WI38 (cell line): ENCODE results near the gene ST3GAL5.
A peak's percentile ranks its signal among the peaks of the same experiment; 100 is the strongest.

Experiments
- H3K4me3 ChIP-seq: 2 replicates; pipeline ENCODE4 v1.5.1; 2011; ENCODE audit warnings: low read depth, mild to moderate bottlenecking, control low read depth, low read length
- CTCF ChIP-seq: IDR thresholded peaks from 2 replicates; pipeline ENCODE4 v1.5.1; 2012; ENCODE audit warnings: low read depth, mild to moderate bottlenecking, control low read depth, low read length

Gene ST3GAL5

GRCh38 chr2:85811180-85812093 lies 77.4 kb downstream of the ST3GAL5 start:
- H3K4me3 ChIP-seq: no peak overlapping the region
- TF ChIP-seq CTCF: no peak

DNA sequence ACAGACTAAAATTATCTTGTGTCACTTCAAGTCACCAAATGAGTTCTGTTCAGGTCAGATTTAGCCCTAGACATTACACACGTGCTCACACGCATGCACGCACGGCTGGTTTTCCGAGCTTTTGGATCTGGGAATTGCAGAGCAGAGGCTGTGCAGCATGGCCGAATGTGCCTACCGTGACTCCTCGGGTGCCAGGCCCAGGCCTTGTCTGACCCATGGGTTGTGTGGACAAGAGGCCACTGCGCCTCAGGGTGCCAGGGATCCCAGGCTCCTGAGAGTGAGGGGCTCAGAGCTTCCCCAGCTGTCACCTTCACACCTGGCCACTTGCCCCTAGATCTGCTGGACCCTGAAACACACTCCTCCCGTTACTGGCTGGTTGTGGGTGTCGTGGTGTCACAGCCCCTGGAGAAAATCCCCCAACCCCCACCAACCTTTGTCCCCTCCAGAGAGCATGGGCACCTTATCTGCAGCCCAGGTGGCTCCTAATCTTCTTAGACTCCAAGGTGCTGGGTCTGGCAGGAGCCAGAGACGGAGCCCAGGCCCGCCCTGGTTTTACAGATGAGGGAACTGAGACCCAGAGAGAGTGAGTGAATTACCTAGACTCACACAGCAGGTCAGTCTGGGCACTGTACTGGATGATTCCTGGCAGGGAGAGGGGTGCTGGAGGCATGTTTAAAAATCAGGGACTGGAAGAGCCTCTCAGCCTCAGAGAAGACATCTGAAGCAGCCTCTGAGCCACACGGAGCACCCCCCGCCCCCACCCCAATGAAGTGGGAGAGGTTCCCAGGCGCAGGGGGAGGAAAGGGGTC lies 78.2 kb downstream of the ST3GAL5 start:
- no peak for TF ChIP-seq CTCF
- no peak overlapping the region for H3K4me3 ChIP-seq

DNA sequence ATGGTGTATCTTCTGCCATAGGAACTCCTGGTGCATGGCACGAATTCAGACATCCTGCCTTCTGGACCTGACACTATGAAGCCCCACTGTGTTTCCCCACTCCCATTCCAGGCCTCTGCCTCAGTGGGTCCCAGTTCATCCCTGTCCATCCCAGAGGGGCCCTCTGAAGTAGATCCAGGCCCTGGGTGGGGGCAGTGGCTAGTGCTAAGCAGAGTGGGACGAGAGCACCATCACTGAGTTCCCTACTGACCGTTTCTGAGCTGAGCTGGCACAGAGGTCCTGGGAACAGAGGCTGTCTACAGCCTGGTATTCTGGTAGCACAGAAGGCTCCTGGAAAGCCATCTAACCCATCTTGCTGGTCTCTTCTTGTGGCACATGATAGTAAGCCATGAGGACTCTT lies 81.0 kb downstream of the ST3GAL5 start:
- no peak overlapping the region for H3K4me3 ChIP-seq
- no peak for TF ChIP-seq CTCF

DNA sequence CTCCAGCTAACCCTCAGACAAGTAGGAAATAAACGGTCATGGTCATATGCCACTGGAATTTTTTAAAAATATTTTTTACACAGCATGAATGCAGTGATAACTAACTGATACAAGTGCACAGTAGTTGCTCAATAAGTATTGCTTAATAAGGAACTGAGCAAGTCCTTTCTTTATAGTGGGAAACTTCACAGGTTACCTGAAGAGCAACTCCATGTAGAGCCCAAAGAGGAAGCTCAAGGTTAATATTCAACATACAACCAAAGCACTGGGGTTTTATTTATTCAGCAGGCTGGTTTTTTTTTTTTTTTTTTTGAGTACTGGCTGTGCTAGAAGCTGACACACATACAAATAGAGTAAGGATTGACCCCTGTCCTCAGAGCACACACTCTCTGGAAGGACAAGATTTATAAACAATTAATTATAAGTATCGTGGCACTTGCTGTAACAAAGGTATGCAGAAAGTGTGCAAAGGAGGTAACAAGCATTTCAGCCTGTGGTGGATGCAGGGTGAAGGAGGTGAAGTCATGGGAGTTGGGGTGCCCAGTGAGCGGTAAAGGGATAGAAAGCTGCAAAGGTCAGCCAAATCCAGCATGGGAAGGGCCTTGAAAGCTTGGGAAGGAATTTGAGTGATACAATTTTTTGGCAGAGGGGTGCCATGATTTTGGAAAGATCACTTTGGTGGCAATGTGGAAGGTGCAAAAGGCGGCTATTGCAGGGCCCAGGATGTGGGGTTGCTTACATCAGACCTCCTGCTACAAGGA lies 82.3 kb downstream of the ST3GAL5 start:
- no peak overlapping the region for H3K4me3 ChIP-seq
- TF ChIP-seq CTCF: no peak

DNA sequence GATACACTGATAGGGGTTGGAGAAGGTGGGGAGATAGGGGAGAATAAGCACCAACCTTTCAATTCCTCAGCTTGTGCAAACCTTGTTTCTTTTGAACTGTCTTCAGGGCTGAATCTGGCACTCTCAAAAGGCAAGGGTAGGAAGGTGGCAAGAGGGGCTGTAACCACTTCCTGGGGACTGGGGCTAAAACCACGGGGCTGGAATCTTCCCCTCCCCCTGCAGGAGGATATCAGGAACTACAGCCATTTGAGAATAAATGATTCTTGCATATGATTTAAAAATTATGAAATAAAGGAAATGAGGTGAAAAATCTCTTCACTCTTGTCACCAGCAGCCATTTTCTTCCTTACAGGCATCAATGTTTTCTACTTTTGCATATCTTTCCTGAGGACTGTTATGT lies 84.2 kb downstream of the ST3GAL5 start:
- TF ChIP-seq CTCF: peak; percentile 59

DNA sequence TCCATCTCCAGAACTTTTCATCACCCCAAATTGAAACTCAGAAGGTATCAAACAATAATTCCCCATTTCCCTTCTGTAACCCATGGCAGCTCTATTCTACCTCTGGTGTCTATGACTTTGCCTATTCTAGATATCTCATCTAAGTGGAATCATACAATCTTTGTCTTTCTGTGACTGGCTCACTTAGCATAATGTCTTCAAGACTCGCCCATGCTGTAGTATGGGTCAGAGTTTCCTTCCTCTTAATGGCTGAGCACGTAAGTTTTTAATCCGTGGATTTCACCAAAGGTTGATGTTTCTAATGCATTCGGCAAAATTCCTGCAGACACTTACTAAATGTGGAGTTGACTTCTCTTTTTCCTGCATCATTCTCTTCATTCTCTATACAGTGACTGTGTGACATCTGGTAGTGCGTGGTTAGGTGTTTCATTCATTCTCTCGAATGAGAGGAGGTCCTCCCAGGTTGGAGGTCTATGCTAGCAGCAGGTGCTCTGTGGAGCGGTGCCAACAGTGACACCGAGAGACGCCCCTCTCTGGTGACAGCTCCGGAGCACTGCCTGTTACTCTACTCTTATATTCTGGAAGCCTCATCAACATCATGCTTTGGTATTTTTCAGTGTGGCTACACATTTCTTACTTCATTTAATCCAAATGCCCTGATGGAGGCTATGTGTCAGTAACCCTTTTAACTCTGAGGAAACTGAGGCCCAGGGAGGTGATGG lies 84.9 kb downstream of the ST3GAL5 start:
- H3K4me3 ChIP-seq: no peak overlapping the region
- TF ChIP-seq CTCF: no peak

More for the DNA sequence above, 84.2 kb downstream of the ST3GAL5 start:
- H3K4me3 ChIP-seq: no peak overlapping the region
